Measurements from ENCODE around the gene TPMT. TPM values are rescaled to one million over a fixed set of nuclear protein-coding genes. Genes with fewer than 3 reads are reported as not detected.

TPMT gene
- total RNA-seq, 1 experiment from 2014 or later = 13.3 TPM

GRCh38 chr6:18118330-18118729, 36.5 kb downstream of the TPMT start:
- Mint-ChIP-seq H3K9me3 (no peaks in the 10 kb centered on the region; a peak in 1 of 5 replicates), H3K27ac (no peak overlapping the region)

More at GRCh38 chr6:18118330-18118729, 36.5 kb downstream of the TPMT start:
- Histone ChIP-seq H3K4ac (ENCODE audit: low read depth, low read length) (no peak overlapping the region), H3K18ac (ENCODE audit: insufficient read length, low read depth, low read length) (no peak overlapping the region), H3K23me2 (ENCODE audit: insufficient read length, low read depth, low read length, poor library complexity, severe bottlenecking) (peaks cover 5% of the 10 kb centered on the region), H3K27ac (ENCODE audit: insufficient read length, low read depth, low read length) (no peak overlapping the region), H3K56ac (ENCODE audit: insufficient read length, low read depth, low read length) (no peak overlapping the region), H4K20me1 (ENCODE audit: control insufficient read depth, insufficient read depth, insufficient read length) (no peaks in the 10 kb centered on the region), H2BK15ac (ENCODE audit: low read depth, low read length) (no peak overlapping the region), H3T11ph (ENCODE audit: low read length) (no peak overlapping the region), H3K4me1 (ENCODE audit: insufficient read depth, low read length) (no peaks in the 10 kb centered on the region), H4K91ac (ENCODE audit: insufficient read length, low read depth, low read length) (no peak overlapping the region), H3K9me3 (ENCODE audit: control insufficient read depth, low read depth, low read length) (no peaks in the 10 kb centered on the region), H3K23ac (ENCODE audit: insufficient read length, low read depth, low read length) (no peak overlapping the region), H2BK20ac (ENCODE audit: low read depth, low read length, poor library complexity, severe bottlenecking) (no peak overlapping the region), H3K79me1 (ENCODE audit: insufficient read depth, low read depth, low read length, poor library complexity, severe bottlenecking) (no peaks in the 10 kb centered on the region), H2BK5ac (ENCODE audit: insufficient read length, low read length) (no peak overlapping the region), H3K14ac (ENCODE audit: insufficient read depth, low read length) (no peak overlapping the region), H2AK5ac (ENCODE audit: insufficient read length, low read length) (no peak overlapping the region), H4K5ac (ENCODE audit: insufficient read length, low read depth, low read length) (no peak overlapping the region), H3K9ac (ENCODE audit: extremely low read depth, insufficient read length, low read length) (no peak overlapping the region), H3K79me2 (ENCODE audit: insufficient read depth, low read length) (no peaks in the 10 kb centered on the region), H2AFZ (ENCODE audit: low read length) (no peak overlapping the region), H3K4me2 (ENCODE audit: insufficient read depth, insufficient read length, low read length) (no peak overlapping the region), H2BK12ac (ENCODE audit: insufficient read length, low read depth, low read length) (no peak overlapping the region), H3K27me3 (ENCODE audit: insufficient read depth, low read length) (no peaks in the 10 kb centered on the region), H4K8ac (replicated peaks; ENCODE audit: insufficient read length, low read depth, low read length) (no peak overlapping the region), H2BK120ac (ENCODE audit: low read depth, low read length, poor library complexity, severe bottlenecking) (no peak overlapping the region)
- no peak for TF ChIP-seq CTCF (conservative IDR thresholded peaks at IDR 0.05)
- no peak overlapping the region for H3K4me3 Mint-ChIP-seq
- no peak for DNase-seq
- peaks cover 21% of the 10 kb centered on the region for H3K27me3 Mint-ChIP-seq (ENCODE audit: low read depth)
- WGBS (ENCODE audit: extremely low coverage, insufficient read length, low lambda C conversion rate) = no CpG with 5 or more reads among the region's 3 CpGs
- peaks cover 4 to 6% of the 10 kb centered on the region in 2 experiments; a peak in 3 of 4 replicates for H3K4me1 Mint-ChIP-seq
- no peaks in the 10 kb centered on the region for H3K36me3 Mint-ChIP-seq (ENCODE audit: insufficient read depth in 1 of 3, low read depth in 3 of 3)
